GM18502 (cell line): ENCODE measurements around the gene STK32B.
"Not testable (repeated sequence)": the region's sequence is repeated elsewhere in the genome, so short reads cannot be mapped to it uniquely, and the experiment has no call there.

ENCODE experiments used
- ATAC-seq: cut with Tn5 transposase; IDR thresholded peaks from one replicate; pipeline ENCODE4 v1.9.1; 2021; ENCODE audit warnings: mild to moderate bottlenecking; ENCODE audit not compliant: unreplicated experiment, poor library complexity

Gene STK32B

DNA sequence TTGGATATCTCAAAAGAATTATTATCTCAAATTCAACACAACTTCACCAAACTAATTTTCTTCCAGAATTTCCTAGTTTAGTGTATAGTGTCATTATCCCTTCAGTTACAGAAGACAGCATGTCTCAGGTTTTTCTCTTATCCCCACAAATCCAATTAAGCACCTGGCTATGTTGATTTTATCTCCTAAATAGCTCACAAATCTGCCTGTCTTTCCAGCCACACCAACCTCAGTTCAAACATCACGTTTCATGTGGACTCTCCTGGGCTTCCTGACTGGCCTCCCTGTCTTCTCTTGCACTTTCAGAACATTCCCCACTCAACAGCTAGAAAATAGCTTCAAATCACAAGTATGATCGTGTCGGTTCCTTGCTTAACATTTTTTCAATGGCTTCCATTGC lies 14.8 kb downstream of the STK32B start:
- no peak for ATAC-seq

DNA sequence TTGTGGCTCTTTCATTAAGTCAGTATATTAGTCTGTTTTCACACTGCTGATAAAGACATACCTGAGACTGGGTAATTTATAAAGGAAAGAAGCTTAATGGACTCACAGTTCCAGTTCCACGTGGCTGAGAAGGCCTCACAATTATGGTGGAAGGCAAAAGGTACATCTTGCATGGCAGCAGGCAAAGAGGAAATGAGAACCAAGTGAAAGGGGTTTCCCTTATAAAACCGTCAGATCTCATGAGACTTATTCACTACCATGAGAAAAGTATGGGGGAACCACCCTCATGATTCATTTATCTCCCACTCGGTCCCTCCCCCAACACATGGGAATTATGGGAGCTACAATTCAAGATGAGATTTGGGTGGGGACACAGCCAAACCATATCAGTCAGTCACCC lies 15.7 kb downstream of the STK32B start:
- not testable (repeated sequence) for ATAC-seq

DNA sequence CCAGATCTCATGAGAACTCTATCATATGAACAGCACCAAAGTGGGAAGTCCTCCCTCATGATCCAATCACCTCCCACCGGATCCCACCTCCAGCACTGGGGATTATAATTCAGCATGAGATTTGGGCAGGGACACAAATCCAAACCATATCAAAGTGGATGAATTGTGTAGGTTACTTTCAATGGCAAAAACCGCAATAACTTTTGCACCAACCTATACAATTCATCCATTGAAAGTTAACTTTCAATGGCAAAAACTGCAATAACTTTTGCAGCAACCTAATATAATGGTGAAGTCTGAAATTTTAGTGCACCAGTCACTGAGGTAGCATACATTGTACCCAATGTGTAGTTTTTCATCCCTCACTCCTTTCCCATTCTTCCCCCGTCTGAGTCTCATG lies 16.6 kb downstream of the STK32B start:
- no peak for ATAC-seq

DNA sequence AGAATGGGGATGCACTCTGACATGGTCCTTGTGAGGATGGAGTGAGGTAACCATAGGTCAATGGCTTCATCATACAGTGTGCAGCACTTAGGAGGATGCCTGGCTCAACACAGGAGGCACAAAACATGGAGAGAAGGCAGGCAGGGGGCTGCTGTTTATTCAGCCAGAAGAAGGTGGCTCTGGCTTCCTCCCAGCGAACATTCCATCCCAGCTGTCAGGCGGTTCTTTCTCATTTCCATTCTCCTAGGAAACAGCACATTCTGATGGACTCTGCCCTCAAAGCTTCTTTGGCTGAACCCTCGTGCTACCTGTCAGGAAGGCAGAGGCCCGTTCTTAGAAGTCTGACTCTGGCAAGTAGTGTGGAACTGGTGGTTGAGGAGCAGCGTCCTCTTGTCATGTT lies 18.6 kb downstream of the STK32B start:
- no peak for ATAC-seq

DNA sequence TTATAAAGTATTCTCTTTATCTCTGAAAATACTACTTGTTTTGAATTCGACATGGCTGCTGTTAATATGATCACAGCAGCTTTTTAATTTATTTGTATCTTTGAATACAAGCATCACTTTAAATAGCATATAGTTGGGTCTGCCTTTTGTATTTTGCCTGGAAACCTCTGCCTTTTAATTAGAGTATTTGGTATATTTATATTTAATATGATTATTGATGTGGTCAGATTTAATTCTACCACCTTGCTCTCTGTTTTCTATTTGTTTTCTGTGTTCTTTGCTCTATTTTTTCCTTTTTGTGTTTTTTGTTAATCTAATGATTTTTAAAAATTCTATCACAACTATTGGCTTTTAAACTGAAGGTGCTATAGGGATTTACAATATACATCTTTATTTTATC lies 21.7 kb downstream of the STK32B start:
- no peak for ATAC-seq

DNA sequence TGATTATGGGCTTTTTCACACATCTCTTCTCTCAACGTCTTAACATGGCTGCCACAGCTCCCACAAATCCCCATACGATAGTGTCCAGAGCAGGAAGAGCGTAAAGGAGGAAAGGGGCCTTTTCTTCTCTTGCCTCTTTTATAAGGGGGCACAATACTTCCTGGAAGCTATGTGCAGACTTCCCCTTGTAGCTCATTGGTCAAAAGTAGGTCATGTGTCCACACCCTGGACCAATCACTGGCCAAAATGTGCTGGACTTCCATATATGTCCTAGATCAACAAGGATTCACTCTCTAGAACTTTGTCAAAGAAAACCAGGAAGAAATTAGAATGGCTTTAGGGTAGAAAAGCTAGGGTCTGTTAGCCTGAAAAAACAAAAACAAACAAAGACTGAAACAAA lies 26.7 kb downstream of the STK32B start:
- no peak for ATAC-seq

DNA sequence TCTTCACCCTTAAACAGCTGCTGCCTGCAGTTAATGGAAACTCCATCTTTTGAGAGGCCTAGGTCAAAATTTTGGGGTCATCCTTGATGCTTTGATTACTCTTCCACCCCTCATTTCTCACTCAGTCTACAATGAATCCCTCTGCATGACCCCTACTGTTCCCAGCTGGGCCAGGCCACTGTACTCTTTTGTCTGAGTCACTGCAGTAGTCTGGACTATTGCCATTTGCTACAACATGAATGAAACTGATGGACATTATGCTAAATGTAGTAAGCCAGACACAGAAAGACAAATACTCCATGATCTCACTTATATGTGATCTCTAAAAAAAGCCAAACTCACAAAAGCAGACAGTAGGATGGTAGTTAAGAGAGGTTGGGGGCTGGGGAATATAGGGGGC lies 28.3 kb downstream of the STK32B start:
- ATAC-seq = no peak

DNA sequence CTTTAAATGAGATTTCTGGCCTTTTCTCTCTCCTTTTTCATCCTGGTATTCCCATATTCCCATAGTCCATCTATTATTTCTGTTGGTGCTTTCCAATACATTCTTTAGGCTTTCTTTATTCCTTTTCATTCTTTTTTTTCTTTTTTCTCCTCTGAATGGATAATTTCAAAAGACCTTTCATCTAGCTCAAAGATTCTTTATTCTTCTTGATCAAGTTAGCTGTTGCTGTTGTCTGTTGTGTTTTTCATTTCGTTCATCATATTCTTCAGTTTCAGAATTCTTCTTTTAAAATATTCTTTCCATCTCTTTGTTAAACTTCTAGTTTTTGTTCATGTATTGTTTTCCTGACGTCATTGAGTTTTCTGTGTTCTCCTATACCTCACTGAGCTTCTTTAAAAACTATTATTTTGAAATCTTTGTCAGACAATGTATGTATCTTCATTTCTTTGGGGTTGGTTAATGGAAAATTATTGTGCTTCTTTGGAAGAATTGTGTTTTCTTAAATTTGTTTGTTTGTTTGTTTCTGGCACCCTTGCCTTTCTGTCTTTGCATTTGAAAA lies 30.2 kb downstream of the STK32B start:
- no peak for ATAC-seq

DNA sequence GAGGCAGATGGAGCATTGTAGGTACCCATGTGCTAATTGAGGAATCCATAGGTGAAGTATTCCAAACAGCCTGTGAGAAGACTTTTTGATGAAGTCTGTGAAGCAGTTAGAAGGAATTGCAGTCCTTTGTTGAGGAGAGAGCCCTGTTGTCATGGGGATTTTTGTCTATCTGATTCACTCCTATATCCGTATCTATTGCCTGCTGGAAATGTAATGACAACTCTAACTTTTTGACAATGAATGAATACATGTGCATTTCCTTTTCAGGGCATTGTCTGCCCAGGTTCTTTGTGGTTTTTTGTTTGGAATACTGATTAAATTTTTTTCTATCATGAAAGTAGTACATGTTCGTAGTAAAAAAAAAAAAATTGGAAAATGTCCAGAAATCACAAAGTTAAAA lies 31.1 kb downstream of the STK32B start:
- no peak for ATAC-seq

DNA sequence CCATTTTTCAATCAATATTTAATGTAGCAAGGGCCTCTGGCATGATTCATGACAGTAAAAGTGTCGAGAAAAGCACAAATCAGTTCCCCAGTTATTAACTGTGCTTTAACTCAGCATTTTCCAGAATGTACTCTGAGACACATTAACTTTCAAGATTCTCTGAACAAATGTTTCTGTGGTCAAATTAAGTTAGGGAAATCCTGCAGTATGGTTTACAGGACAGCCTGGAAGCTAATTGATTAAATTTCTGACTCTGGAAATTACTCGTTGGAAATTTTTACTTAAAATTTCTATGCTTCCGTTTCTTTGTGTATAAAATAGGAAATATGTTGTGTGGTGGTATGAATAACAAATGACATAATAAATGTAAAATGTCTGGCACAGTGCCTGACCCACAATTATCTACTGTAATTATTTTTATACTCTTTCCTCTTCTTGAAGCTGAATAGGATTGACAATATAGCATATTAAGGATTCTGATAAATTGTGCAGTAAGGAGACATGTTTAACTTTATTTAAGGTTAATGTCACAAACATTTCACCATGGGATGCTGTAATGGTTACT lies 33.7 kb downstream of the STK32B start:
- no peak for ATAC-seq

DNA sequence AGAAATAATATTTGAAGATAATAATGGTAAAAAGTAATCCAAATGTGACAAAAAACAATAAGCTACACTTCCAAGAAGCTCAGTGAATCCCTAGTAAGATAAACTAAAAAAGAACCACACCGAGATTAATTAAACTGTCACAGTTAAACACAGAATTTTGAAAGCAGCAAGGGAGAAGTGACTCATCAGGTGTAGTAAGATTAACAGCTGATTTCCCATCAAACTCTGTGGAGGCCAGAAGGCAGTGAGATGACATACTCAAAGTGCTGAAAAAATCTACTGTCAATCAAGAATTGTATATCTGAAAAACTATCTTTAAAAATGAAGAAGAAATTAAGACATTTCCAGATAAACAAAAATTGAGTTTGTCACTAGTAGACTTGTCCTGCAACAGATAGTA lies 35.3 kb downstream of the STK32B start:
- no peak for ATAC-seq

DNA sequence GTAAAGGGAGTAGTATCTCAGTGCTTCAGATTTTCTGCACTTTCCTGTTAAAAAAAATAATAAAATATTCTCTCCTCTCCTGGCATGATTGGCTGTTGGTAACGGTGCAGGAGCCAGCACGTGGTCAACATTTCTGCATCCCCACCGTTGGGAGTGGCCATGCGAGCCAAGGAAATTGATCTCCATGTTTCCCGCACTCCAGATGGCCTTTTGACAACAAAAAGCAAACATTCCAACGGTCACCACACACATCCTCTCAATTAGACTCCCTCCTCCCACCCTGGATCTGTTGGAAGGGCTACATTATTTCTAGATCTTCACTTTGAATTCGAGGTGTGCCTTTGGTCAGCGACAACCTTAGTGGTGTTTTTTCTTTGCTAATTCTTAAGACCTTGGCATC lies 45.0 kb downstream of the STK32B start:
- ATAC-seq = no peak

DNA sequence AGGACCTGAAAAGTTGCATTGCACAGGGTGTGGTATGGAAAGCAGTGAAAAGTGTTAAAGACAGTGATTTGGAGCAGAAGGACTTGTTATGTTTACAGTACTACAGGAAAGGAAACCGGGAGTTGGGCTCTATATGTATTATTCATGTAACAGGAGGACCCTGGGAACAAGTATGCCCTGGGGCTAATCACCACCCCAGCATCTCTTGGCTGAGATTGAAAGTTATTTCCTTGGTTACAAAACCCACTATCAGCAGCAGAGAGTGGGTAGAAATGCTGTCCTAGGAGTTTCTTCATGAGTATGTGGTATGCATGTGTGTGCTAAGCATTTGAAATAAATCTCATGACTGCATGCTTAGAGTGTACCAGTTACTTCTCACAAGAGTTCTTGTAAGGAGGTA lies 46.9 kb downstream of the STK32B start:
- ATAC-seq = no peak

DNA sequence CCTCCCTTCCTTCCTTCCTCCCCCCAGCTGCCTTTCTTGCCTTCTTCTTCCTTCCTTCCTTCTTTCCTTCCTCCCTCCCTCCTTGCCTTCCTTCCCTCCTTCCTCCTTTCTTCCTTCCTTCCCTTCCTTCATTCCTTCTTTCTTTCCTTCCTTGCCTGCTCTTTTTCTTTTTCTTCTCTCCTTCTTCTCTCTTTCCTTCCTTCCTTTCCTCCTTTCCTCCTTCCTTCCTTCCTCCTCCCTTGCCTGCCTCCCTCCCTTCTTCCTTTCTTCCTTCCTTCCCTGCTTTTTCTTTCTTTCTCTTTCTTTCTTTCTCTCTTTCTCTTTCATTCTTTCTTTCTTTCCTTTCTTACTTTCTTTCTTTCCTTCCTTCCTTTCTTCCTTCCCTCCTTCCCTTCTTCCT lies 49.1 kb downstream of the STK32B start:
- ATAC-seq = no peak

DNA sequence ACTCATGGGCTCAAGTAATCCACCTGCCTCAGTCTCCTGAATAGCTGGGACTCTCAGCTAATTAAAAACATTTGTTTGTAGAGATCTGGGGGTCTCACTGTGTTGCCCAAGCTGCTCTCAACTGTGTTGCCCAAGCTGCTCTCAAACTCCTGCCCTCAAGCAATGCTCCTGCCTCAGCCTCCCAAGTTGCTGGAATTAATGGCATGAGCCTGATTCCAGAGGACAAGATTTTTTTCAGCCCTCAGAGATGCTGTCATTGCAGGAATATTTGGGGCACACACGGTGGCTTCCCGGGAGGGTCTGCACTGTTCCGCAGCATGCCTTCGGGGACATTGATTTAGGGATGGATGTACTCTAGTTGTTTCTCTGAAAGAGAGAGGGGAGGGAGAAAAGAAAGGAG lies 49.7 kb downstream of the STK32B start:
- no peak for ATAC-seq

DNA sequence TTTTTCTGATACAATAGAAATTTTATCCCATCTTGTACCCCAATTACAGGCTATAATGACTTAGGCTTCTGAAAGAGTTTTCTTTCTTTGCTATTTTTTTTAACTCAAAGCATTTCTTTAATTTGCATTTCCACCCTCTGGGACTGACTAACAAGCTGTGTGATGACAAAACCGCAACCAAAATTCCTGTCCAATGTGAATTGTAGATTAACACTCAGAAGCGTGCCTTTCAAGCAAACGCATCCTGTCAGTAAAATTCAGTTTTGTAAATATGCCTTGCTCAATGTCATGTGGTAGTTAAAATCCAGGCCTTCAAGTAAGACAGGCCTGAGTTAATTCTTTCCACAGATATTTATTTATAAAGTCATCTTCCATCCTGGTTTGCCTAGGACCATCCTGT lies 50.3 kb downstream of the STK32B start:
- ATAC-seq = no peak

DNA sequence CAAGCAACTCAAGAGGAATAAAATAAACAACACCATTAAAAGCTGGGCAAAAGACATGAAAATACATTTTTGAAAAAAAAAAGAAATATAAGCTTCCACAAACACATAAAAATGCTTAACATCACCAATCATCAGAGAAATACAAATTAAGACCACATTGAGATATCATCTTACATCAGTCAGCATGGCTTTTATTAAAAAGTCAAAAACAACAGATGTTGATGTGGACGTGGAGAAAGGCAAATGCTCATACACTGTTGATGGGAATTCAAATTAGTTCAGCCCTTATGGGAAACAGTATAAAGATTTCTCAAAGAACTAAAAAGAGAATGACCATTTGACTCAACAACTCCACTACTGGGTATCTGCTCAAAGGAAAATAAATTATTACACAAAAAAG lies 59.6 kb downstream of the STK32B start:
- ATAC-seq = no peak

DNA sequence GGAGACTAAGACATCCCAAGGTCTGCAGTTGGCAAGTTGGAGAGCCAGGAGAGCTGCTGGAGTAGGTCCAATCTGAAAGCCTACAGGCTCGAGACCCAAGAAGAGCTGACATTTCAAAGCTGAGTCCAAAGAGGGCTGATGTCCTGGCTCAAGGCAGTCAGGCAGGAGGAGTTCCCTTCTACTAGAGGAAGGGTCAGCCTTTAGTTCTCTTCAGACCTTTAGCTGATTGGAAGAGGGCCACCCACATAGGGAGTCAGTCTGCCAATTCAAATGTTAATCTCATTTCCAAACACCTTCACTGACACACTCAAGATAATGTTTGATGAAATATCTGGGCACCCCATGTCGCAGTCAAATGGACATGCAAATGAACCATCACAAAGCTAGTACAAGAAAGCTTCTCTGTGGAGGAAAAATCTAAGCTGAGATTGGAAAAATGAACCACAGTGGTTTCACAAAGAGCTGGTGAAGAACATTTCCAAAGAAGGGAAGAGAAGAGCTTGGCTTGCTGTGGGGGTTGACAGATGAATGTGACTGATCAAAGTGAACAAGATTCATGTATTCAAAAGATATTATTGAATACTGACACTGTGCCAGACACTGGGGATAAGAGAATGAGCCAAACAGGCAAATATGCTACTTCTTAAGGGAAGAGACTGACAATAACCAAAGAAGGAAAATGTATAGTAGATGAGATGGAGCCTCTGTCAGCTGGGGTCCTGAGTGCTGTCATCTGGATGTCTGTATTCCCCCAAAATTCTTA lies 61.2 kb downstream of the STK32B start:
- ATAC-seq = no peak

DNA sequence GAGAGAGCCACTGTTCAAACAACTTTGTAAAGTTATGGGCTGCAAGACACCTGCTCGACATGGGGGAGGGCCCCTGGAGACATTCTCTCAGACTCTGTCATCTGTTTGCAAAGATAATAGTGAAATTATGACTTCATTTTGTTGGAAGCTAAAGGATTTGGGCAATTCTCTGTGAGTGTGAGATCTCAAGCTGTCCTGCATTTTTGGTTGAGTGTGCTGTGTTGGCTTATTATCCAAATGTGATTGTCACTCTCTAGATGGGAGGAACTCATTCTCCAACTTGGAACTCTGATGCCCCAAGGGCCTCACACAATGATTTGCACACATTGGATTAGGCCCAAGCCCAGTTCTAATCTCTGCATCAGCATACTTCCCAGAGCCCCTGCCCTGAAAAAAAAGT lies 63.7 kb downstream of the STK32B start:
- no peak for ATAC-seq

DNA sequence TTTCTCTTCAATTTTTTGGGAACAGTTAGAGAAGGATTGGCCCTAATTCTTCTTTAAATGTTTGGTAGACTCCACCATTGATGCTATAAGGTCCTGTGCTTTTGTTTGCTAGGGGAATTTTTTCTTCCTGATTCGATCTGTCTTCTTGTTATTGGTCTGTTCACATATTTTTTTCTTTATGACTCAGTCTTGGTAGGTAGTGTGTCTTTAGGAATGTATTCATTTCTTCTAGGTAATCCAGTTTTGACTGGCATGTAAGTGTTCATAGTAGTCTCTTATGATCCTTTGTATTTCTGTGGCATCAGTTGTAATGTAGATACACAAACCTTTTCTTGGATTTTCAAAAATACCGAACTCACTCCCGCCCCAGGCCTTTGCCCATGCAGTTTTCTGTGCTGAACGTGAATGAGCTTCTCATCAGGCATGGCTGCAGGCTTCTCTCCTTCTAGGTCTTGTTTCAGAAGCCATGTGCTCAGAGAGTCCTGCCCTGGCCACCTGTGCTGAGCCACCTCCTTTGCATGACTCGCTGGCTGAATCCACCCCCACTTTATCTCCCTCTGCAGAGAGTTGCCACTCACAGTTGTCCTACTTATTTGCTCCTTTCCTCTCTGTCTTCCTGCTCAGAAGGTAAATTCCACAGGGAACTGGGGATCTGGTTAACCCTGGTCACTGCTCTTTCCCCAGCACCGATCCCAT lies 67.0 kb downstream of the STK32B start:
- ATAC-seq = no peak

DNA sequence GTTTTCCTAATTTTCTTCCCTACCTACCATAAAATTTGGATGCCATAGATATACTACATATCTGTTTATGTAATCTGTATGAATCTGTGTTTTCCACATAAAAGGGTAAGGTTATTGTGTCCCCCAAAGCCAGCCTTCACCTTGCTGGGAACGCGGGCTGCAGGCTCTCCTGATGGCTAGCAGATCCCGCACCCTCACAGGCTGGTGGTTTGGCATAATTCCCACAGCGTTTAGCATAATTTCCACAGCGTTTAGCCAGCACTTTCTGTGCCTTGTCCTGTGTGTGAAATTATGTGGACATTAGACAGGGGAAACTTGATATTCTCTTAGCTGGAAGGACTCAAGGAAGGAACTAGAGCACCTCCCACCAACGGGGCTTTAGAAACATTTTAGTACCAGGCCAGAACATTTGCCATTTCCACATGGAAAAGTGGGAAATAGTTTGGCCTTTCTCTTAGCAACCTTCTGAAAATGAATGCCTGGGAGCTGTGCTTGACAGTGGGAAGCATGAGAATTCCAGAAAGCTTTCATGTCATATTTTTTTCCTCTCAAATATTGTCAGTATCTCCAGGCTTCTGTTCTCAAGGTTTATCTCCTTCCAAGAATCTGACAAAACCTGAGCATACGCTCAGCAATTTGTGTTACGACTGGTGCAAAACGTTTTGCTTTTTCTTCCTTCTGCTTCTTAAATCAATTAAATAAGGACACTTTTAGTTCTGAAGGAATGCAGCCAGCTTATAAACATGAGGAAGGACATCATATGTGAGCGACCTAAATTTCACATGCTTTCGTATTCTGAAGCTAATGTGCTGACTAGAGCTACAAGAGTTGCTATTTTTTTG lies 67.9 kb downstream of the STK32B start:
- ATAC-seq = no peak
